K562 (cell line): ENCODE results near the gene PNISR. TPM values are rescaled to one million over a fixed set of nuclear protein-coding genes. Genes with fewer than 3 reads are reported as not detected.

Source experiments
- BCL6 ChIP-seq: fragments of 250-450 bp; sonication (Bioruptor Pico); IDR thresholded peaks from 2 replicates; pipeline ENCODE4 v1.4.0; 2020
- CREB3L1 ChIP-seq: fragments of 450-650 bp; IDR thresholded peaks from 2 replicates; pipeline ENCODE4 v1.6.1; 2014; ENCODE audit warnings: low read depth, mild to moderate bottlenecking, moderate library complexity, borderline replicate concordance
- CTBP1 ChIP-seq: fragments of 450-650 bp; IDR thresholded peaks from 2 replicates; pipeline ENCODE4 v1.6.1; 2016; ENCODE audit warnings: borderline replicate concordance
- HNRNPUL1 ChIP-seq: fragments of 200-400 bp; formaldehyde crosslinking; IDR thresholded peaks from 2 replicates; pipeline ENCODE4 v1.6.1; 2017; ENCODE audit warnings: low read length
- MITF ChIP-seq: IDR thresholded peaks from 2 replicates; pipeline ENCODE4 v1.6.1; 2014; ENCODE audit warnings: antibody characterized with exemption
- MXD1 ChIP-seq: fragments of 250-450 bp; sonication (Bioruptor Pico); IDR thresholded peaks from 2 replicates; pipeline ENCODE4 v1.8.0; 2021; ENCODE audit warnings: borderline replicate concordance, mild to moderate bottlenecking, moderate library complexity; ENCODE audit not compliant: poor library complexity, severe bottlenecking
- NBN ChIP-seq: fragments of 450-650 bp; IDR thresholded peaks from 2 replicates; pipeline ENCODE4 v1.6.1; 2016; ENCODE audit warnings: low read depth, mild to moderate bottlenecking
- NCOA2 ChIP-seq, 2 experiments: fragments of 450-650 bp; IDR thresholded peaks; 2 replicates each; pipeline ENCODE4 v1.6.1; 2018; ENCODE audit warnings: mild to moderate bottlenecking in 2 of 2, moderate library complexity in 1 of 2; ENCODE audit not compliant: partially characterized antibody in 2 of 2
- NCOR1 ChIP-seq: fragments of 450-650 bp; IDR thresholded peaks from 2 replicates; pipeline ENCODE4 v1.6.1; 2016; ENCODE audit warnings: mild to moderate bottlenecking, moderate library complexity
- RFX5 ChIP-seq: IDR thresholded peaks from 2 replicates; pipeline ENCODE4 v1.6.1; 2011; ENCODE audit warnings: low read depth, mild to moderate bottlenecking, improper control_type of control experiment, low read length
- SMARCC2 ChIP-seq: fragments of 450-650 bp; IDR thresholded peaks from 2 replicates; pipeline ENCODE4 v1.6.1; 2017; ENCODE audit warnings: antibody characterized with exemption, moderate library complexity, mild to moderate bottlenecking, low read depth
- SMC3 ChIP-seq: conservative IDR thresholded peaks from 2 replicates; pipeline ENCODE4 v1.6.1; 2011; ENCODE audit warnings: low read depth, low read length, improper control_type of control experiment; ENCODE audit not compliant: insufficient read depth
- SPI1 ChIP-seq: IDR thresholded peaks from 2 replicates; pipeline ENCODE4 v1.6.1; 2011; ENCODE audit warnings: low read depth, low read length, control low read depth, borderline replicate concordance
- SRSF9 ChIP-seq: fragments of 200-400 bp; formaldehyde crosslinking; IDR thresholded peaks from 2 replicates; pipeline ENCODE4 v1.6.1; 2017; ENCODE audit warnings: low read depth, low read length, borderline replicate concordance
- TAF1 ChIP-seq: IDR thresholded peaks from 2 replicates; pipeline ENCODE4 v1.6.1; 2011; ENCODE audit warnings: mild to moderate bottlenecking, low read length, moderate library complexity; ENCODE audit not compliant: insufficient read depth, control insufficient read depth, severe bottlenecking; ENCODE audit errors: extremely low read depth
- TAL1 ChIP-seq: fragments of 450-650 bp; IDR thresholded peaks from 2 replicates; pipeline ENCODE4 v1.6.1; 2016; ENCODE audit warnings: mild to moderate bottlenecking
- ZKSCAN3 ChIP-seq: fragments of 250-450 bp; sonication (Bioruptor Pico); IDR thresholded peaks from 2 replicates; pipeline ENCODE4 v1.4.0; 2020
- ZKSCAN8 ChIP-seq: fragments of 200-800 bp; sonication (Bioruptor generic); IDR thresholded peaks from 2 replicates; pipeline ENCODE4 v1.6.1; 2016; ENCODE audit warnings: missing genetic modification characterization, missing compliant biosample characterization
- ZNF134 ChIP-seq: fragments of 250-450 bp; sonication (Bioruptor Pico); conservative IDR thresholded peaks from 2 replicates; pipeline ENCODE4 v1.4.0; 2020
- ZNF184 ChIP-seq: sonication (generic); formaldehyde crosslinking; IDR thresholded peaks from 2 replicates; pipeline ENCODE4 v1.5.0; 2020; ENCODE audit warnings: missing genetic modification reagents
- ZNF23 ChIP-seq: fragments of 250-450 bp; sonication (Bioruptor Pico); IDR thresholded peaks from 2 replicates; pipeline ENCODE4 v1.4.0; 2020; ENCODE audit warnings: mild to moderate bottlenecking
- ZNF395 ChIP-seq: fragments of 200-800 bp; sonication (Bioruptor generic); IDR thresholded peaks from 2 replicates; pipeline ENCODE4 v1.6.1; 2017; ENCODE audit warnings: missing genetic modification characterization, missing compliant biosample characterization
- ZNF444 ChIP-seq: fragments of 250-450 bp; sonication (Bioruptor Pico); IDR thresholded peaks from 2 replicates; pipeline ENCODE4 v1.4.0; 2020; ENCODE audit warnings: mild to moderate bottlenecking, moderate library complexity
- ZNF57 ChIP-seq: fragments of 450-650 bp; formaldehyde crosslinking; IDR thresholded peaks from 2 replicates; pipeline ENCODE4 v1.4.0; 2020; ENCODE audit warnings: mild to moderate bottlenecking, moderate library complexity
- ZNF584 ChIP-seq: fragments of 200-800 bp; sonication (Bioruptor generic); IDR thresholded peaks from 2 replicates; pipeline ENCODE4 v1.6.1; 2016; ENCODE audit warnings: low read depth, mild to moderate bottlenecking, missing genetic modification characterization, missing compliant biosample characterization
- polyA plus RNA-seq, 8 experiments: library from polyadenylated mRNA; depleted of rRNA in 4 of 8; stranded (reverse) in 5 of 8; unstranded in 3 of 8; fragments of >200 nt; fragmentation: Nextera tagmentation in 2 of 8; fragmentation: Illumina TruSeq in 1 of 8; extraction: Ambion mirVana in 2 of 8; extraction: Trizol in 1 of 8; gene quantifications; 2 replicates each; pipeline versions ENCODE4 v1.2.1 to v1.2.3, GENCODE V29; 2011 to 2014; ENCODE audit warnings: inconsistent platforms in 1 of 8, missing spikeins in 1 of 8
- total RNA-seq, 7 experiments: library from RNA; depleted of rRNA in 6 of 7; stranded (reverse); fragments of >200 nt in 6 of 7; fragmentation: Illumina TruSeq in 2 of 7; extraction: Trizol in 2 of 7; gene quantifications; 2 replicates each; pipeline versions ENCODE4 v1.2.1 to v1.2.3, GENCODE V29; 2011 to 2021; ENCODE audit warnings: low replicate concordance in 1 of 7

The PNISR gene
- total and polyA plus RNA-seq, 9 of the 15 experiments (the other 6 are each of a cell fraction or from before 2014, with no cell fraction given) = 97.4 to 206 (median 131) TPM

- TF ChIP-seq MXD1 (no peak), SMC3 (peak; percentile 43; the same call in 1 of the 2 replicates), CREB3L1 (no peak), RFX5 (no peak), NCOA2 (IDR thresholded peaks at IDR 0.05; ENCODE audit: partially characterized antibody in 2 of 2) (no peak), ZNF584 (CRISPR knock-in tag) (peak; percentile 55; the same call in 1 of the 2 replicates), ZKSCAN3 (CRISPR knock-in tag) (no peak), ZNF134 (0 out of 2 replicates have a peak, but pooled peaks have one; percentile 32), HNRNPUL1 (no peak), BCL6 (CRISPR knock-in tag) (0 out of 2 replicates have a peak, but pooled peaks have one; percentile 44), NBN (no peak; the same call in none of the 2 replicates), SPI1 (peak; percentile 75), TAL1 (no peak), ZNF444 (no peak), NCOR1 (peak; percentile 35), ZNF184 (CRISPR knock-in tag) (no peak), SRSF9 (no peak), ZNF23 (CRISPR knock-in tag) (no peak), MITF (no peak), ZKSCAN8 (CRISPR knock-in tag) (0 out of 2 replicates have a peak, but pooled peaks have one; percentile 11), SMARCC2 (no peak), ZNF57 (CRISPR knock-in tag) (0 out of 2 replicates have a peak, but pooled peaks have one; percentile 26), TAF1 (peak; percentile 19), CTBP1 (peak; percentile 36; the same call in 1 of the 2 replicates), ZNF395 (CRISPR knock-in tag) (peak; percentile 82)
These were observed 741 bp upstream of the PNISR start (continued) for GRCh38 chr6:99425647-99426450.
